GM21360 (cell line): ENCODE results near the gene MORN1.

ENCODE experiments used
- ATAC-seq: cut with Tn5 transposase; IDR thresholded peaks from one replicate; pipeline ENCODE4 v1.9.1; 2021; ENCODE audit warnings: mild to moderate bottlenecking, moderate library complexity; ENCODE audit not compliant: unreplicated experiment

The MORN1 gene

DNA sequence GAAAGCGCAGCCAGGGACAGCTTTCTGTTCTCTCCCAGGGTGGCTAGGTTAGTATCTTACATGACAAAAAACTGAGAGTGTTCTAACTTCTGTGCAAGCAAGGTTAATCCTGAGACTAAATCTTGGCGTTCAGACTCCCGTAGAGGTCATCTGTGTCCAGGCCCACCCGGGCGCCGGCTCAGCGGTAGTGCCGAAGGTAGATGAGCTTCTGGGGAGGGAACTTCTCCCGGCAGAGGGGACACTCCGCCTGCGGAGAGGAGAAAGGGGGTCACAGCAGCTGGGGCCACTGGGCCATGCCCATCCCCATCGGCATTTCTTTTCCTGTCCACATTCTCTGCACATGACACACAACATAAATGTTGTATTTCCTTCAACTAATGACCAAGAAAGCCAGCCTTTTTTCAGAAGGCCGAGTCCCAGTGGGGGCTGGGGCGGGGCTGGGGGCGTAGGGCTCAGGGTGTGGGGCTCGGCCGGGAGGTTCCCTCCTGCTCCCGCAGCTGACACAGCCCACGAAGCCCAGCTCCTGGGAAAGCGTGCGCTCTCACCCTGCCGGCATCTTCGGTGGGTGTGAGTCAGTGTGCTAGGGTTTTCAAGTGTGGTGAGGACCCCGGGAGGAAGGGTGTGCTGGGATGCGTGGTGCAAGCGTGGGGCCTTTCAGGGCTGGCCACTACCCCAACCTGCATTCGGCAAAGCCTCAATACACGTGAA is 14.4 kb upstream of the MORN1 start:
- ATAC-seq: no peak

DNA sequence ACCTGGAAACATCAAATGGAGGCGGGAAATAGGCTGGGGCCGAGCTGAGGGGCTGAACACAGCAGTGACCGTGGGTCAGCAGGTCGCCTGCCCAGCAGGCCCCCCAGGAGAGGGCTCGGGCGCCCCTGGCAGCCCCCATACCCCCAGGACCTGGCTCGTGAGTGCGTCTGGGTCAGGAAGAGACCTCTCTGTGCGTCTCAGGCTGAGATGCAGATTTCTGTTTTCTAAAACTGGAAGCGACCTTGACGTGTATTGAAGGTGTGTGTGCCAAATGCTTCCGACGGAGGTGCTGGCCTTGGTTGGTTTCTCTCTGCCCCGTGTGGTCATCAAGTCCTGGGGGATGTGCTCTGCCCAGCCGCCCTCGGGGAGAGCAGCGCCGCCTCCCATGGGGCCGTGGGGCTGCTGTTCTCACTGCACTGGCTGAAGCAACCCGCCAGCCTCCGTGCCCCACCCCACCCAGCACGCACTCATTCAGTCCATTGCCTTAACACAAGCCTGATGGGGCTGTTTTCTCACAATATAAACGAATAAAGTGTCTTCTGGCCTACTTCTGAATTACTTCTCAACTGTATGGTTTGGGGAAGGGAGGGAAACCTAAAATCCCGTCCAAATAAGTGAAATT is 13.6 kb upstream of the MORN1 start:
- ATAC-seq: no peak

DNA sequence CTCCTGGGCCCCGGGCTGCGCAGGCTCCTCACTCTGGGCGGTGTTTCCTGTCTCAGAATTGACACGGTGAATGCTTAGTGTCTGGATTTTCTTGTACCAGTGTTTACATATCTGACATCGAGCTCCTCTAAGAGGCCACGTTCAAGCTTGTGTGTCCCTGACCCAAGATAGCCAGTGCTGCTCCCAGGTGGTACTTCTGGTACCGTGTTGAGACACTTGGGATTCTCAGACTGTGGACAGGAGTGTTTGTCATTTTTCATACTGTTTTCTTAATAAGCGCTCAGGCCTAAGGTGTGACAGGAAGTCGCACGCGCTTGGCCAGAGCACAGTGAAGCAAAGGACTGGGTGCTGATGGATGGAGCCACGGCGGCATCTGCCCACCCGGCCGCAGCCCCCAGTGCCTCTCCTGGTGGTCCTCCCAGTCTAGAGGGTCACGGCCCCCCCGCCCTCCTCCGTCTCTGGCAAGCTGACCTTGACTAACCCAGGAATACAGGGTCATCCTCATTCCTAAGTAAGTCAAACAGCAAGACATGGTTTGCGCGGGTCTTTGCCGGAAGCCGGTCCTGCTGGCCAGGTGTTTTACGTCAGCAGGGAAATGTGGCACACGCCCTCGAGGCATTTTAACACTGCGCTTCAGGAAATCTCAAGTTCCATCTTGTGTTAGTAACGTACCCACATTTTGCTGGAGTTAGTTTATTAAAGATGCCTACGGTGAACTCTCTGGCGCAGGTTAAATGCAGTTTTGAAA is 13.0 kb upstream of the MORN1 start:
- ATAC-seq: no peak

DNA sequence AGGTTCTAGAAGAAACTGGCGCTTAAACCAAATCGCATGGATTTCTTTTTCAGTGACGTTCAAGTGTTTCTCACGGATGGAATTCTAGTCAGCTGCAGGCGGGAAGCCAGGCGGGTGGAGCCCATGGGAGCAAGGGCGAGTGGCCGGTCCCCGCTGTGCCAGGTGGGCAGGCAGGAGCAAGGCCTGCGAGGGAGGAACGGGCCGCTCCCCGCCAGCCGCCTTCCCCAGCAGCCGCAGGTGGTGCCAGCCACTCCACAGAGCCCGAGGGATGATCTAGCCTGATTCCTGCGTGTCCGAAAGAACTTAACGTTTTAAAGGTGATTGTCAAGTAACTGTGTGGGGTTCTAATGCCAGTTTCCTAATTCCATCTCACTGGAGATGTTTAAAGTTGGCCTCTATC is 11.9 kb upstream of the MORN1 start:
- ATAC-seq: no peak

DNA sequence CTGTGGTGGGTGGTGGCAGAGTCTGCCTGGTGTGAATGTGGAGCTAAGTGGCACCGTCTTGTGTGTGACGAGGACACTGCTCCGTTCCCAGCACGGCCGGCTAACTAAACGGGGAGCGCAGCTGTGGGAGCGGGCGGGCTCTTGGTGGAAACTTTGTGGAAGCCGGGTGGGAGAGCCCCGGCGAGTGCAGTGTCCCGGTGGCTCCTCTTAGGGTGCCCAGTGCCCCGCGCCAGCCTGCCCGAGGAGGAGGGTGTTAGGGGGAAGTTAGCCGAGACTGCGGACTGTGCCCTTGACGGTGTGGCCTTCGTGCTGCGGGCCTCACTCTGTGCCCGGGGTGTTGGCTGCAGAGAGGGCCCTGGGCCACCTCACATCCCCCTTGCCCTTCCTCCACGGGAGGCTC is 11.1 kb upstream of the MORN1 start:
- no peak for ATAC-seq

DNA sequence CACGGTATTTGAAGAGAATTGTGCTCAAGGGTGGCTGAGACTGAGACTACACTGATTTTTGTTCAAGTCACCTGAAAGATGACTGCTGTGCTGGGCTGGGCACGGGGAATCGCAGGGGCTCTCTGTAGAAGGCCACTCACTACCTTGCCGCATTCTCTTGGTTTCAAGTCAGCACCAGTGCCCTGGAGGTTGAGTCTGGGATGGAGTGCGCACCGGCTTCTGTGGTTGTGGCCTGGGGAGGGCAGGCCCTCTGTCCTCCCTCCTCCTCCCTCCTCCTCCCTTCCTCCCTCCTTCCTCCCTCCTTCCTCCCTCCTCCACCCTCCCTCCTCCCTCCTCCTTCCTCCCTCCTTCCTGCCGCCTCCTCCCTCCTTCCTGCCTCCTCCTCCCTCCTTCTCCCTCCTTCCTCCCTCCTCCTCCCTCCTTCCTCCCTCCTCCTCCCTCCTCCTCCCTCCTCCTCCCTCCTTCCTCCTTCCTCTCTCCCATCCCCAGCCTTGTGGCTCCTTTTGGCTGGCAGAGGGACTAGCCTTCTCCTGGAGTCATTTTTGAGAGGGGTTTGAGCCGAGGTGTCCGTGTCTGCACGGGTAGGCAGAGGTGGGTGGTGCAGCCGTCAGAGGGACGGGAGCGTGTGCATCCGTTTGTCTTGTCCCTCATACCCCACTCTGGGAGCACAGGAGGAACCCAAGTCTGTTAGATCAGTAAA is 9.7 kb upstream of the MORN1 start:
- no peak for ATAC-seq

DNA sequence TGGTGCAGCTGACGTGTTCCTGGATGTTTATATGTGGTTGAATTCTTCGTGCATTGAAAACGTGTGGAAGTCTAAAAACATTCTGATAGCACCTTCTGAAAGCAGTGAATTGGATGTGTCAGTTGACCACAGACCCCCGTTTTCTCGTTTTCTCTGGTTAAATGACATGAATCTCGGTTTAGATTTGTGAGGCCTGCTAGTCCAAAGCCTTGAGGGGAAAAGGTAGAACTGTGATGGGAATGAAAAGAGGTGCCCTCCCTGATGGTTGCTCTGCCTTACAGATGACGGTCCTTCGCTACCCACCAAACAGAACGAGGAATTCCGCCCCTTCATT is 9.2 kb upstream of the MORN1 start:
- ATAC-seq: no peak

DNA sequence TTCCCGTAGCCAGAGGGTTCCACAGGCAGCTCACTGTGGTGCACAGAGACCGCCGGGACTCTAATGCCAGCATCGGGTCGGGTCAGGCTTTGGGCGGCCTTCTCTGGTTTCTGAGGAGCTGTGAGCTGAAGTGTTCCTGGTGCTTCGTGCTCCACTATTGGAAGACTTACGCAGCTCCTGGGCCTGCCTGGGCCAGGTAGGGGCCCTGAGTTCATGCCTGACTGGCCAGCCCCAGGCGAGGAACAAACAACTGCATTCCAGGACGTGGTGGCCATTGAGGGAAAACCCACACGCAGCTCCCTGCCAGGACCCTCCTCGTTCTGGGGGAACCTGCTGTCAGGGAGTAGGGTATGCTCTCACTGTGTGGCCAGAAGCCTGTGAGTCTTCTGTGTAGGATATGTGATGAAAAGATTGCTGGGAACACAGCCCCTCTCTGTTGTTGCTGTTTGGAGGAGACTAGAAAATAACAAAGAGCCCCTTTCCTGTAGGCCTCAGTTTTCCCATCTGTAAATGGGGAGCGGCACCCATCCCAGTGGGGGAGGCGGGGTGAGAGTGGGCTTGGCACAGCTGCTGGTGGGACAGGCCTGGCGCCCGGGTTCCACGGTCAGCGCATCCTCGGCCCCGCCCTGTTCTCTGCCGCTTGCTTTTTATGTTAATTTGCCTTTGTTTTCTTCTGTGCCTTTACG is 8.7 kb upstream of the MORN1 start:
- ATAC-seq: no peak

DNA sequence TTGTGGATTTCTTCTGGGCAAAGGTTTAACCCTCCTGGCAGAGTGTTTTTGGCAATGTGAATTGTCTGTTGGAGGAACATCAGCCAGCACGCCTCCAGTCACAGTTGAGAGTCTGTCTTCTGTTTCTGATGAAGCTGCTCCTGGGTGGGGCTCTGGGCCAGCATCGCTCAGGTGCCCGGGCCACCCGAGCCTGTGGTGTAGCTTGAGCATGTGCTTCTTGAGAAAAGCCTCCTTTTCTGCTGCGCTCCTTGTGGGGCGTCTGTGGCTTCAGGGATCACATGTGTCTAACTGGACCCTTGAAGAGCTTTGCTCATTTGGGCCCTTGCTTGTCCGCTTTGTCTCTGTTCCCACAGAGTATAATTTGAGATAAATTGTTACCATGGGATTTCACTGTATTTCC is 7.5 kb upstream of the MORN1 start:
- ATAC-seq: no peak

DNA sequence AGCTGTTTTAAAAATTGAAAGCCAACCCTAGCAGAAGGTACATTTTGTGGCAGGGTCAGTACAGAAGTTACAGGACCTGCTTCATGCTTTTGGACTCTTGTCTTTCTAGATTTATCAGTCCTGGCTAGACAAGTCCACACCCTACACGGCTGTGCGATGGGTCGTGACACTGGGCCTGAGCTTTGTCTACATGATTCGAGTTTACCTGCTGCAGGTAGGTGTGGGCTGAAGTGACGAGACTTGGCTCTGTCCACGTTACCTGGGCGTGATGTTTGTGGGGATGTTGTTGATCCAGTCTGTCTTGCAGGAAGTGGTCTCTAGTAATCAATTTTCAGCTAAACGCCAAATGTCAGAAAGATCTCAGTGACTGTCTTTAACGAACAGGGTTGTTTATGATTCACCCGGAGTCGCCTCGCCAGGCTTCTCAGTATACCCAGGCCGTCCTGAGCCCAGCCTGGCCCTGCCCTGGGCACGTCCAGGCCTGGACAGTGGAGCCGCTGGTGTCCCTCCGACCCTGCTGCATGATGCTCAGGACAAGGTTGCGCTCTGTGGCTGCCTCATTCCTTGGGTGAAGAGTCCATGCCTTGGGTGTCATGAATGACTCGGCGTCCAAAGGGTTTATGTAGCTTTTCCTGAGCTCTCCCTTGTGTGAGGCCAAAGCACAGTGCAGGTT is 5.8 kb upstream of the MORN1 start:
- ATAC-seq: no peak

DNA sequence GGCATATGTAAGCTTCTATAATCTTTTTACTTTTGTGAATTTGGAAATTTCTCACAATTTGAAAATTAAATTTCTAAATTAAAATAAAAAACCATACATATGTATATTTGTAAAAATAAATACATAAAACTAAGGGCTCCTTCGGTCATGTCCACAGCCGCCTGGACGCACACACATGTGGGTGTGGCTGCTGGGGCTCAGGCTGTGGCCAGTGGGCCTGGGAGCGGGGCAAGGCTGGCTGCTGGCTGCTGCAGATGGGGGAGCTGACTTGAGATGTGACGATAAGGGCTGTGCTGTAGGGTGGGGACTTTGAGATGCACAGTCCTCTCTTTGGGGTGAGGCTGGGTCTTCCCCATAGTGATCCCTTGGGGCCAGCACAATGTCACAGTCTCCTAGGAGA is 5.1 kb upstream of the MORN1 start:
- ATAC-seq: no peak

DNA sequence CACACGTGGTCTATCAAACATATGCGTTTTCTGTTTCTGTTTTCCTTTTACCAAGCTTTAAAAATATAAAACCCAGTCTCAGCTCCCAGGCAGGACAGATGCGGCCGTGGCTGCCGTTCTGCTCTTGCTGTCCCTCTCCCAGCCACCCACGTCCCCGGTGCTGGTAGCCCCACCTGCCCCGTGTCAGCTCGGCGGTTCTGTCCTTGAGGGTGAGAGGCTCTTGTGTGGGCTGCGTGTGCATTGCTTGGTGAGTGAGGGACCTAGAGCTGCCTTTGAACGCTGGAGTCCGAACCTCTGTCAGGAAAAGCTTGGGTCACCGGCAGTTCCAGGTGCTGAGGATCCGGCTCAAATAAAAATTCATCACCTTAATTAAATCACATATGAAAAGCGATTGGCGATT is 4.7 kb upstream of the MORN1 start:
- ATAC-seq: no peak

DNA sequence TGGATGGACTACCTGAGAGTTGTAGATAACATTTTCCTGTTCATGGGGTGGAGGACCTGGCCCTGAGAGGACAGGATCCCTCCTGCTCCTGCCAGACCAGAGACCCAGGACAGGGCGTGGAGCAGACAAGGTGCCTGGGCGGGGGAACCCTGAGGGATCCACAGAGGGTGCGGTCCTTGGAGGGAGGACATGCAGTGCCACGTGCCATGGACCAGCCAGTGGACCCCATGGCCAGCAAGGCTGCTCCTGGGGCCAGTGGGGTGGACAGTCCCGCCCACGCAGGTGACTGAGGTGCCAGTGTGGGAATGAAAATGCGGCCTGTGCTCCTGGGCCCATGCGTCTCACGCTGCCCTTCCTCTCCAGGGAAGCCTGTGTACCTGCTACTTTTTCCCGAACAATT is 3.9 kb upstream of the MORN1 start:
- no peak for ATAC-seq

DNA sequence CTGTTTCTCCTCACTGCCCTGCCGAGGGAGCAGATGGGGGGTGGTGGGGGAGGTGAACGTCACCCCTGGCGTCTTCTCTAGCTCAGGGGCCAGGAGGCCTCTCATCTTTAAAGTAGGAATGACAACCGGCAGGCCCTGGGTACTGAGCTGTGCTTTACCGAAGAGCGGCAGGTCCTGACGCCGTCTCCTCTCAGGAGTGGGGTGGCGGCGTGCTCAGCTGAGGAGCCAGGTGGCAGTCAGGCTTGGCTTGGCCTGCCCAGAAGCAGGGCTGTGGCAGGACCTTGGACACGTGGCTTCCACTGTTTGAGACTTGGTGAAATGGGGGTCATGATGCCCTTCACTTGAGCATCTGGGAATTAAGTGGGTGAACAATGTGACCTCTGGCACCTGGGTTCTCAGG is 3.4 kb upstream of the MORN1 start:
- ATAC-seq: no peak

DNA sequence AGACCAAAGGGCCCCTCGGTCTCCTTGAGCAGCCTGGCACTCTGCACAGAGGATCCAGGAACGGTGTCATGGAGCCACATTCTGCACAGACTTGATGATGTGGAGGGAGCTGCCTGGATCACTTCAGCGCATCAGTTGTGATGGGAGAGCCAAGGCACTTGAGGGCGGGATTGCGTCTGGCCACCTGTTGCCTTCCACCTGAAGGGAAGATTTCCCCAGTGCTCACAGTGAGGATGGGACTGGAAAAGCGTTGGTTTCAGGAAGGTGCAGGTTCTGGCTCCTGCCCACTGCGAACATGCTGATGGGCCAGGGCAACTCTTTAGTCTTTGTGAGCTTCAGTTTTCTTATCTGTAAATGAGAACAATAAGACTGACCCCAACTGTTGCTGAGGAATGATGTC is 2.9 kb upstream of the MORN1 start:
- no peak for ATAC-seq

DNA sequence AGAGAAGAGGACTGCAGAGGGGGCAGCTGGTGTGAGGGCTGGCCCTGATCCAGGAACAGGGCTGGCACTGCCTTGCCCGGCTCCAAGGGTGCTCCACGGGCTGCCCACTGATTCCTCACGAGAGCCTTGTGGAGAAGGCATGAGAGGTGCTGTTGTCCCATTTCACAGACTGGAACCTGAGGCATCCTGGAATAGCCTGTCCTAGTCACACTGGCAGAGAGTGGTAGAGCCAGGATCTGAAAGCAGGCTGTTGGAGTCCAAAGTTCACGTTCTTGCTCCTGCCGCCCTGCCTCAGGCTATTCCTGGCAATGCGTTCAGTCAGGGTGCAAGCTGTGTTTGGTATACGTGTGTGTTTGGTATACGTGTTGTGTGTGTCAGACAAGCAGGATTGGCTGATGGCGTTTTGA is 2.1 kb upstream of the MORN1 start:
- ATAC-seq: no peak

DNA sequence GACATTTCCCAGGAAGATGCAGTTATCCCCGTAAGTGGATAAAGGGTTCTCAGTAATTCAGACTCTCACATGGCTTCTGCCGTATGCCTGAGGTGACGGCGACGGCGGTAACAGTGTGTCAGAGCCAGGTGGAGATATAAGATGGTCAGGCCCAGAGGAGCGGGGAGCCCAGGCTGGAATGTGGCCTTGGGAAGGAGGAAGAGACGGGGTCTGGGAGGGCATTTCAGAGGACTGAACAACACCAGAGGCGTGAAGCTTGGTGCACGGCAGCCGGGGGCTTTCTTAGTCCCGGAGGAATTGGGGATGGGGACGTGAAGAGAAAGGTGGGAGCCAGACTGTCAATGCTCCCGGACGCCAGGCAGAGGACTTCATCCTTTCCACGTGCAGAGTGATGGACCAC is 1.3 kb upstream of the MORN1 start:
- no peak for ATAC-seq

DNA sequence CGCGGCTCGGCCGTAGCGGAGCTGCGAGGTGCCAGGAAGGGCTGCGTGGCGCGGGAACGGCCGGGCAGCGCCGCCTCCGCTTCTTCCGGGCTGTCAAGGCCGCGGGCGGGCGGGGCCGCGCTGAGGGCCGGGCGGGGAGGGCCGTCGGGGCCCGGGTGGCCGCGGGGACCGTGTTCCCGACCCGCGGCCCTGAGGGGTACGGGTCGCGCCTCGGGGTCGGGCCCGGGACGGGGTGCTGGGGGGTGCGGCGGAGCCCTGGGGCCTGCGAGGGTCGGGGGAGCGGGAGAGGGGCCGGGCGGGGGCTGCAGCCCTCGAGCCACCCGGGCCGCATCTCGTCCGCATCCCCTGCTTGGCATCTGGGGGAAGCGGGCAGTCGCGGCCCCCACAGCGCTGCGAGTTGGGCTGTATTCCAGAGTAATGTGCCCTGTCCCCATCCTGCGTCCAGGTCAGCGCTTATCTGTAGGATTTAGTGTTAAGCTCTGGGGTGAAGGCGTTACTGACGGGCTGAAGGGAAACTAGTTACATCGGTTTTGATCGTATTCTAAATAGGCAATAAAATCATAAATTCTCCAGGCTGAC is 666 bp upstream of the MORN1 start:
- peak; percentile 20 for ATAC-seq

DNA sequence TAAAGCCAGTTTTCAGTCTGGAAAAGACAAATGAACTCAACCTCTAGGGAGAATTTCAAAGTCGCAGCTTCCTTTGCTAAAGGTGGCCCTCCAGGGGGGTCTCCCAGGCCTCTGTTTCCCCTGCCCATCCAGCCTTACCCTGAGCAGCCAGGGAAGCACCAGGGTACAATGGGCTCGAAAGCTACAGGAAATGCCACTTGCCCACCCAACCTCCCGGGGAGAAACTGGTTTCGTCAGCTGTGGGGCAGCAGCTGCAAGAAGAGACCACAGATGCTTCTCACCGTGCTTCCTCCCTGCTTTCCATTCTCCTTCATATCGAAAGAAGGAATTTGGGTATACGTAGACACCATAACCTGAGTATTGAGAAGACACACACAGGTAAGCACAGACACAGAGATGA is 1.7 kb downstream of the MORN1 start:
- no peak for ATAC-seq
